GM18858 (cell line): ENCODE measurements around the gene KIRREL3.

Source experiments
- ATAC-seq: cut with Tn5 transposase; IDR thresholded peaks from one replicate; pipeline ENCODE4 v1.9.1; 2021; ENCODE audit not compliant: unreplicated experiment

KIRREL3 gene

DNA sequence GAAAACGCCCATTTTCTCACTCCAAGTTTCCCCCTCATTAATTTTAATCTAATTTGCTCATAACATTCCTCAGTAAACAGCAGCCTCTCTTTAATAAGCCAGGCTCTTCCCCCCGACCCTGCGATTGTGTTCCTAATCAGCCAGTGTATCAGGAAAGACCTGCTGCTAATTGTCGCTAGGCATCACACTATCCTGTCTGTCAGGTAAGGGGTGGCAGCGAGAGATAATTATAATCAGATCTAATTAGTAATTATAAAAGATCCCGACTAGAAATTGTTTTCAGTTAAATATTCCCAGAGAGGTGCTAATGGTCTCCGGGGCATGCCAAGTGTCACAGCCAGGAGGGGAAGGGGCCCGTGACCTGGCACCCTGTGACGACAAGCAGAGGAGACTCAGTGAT is 502.3 kb downstream of the KIRREL3 start:
- no peak for ATAC-seq

DNA sequence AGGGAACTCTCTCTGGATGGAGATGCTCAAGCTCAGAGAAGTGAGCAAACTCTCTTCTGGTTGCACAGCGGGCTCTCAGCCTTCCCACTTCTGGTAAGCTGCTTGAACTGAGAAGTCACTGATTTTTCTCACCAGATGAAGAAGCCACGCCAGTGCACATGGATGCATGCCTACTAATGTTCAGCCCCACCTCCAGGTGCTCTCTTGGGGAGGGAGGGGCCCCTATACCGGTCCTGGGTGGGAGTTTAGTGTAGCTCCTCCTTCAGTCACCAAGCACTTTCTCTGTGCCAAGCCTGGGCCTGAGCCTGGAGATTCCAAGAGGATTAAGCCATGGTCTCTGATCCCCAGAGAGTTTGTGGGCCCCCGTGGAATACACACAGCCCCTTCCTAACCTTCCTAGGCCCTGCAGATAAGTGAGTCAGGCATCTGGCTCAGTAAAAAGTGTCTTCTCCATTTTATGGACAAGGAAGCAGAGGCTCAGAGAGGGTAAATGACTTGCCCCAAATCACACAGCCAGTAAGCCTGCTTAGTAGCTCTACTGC is 502.9 kb downstream of the KIRREL3 start:
- no peak for ATAC-seq

DNA sequence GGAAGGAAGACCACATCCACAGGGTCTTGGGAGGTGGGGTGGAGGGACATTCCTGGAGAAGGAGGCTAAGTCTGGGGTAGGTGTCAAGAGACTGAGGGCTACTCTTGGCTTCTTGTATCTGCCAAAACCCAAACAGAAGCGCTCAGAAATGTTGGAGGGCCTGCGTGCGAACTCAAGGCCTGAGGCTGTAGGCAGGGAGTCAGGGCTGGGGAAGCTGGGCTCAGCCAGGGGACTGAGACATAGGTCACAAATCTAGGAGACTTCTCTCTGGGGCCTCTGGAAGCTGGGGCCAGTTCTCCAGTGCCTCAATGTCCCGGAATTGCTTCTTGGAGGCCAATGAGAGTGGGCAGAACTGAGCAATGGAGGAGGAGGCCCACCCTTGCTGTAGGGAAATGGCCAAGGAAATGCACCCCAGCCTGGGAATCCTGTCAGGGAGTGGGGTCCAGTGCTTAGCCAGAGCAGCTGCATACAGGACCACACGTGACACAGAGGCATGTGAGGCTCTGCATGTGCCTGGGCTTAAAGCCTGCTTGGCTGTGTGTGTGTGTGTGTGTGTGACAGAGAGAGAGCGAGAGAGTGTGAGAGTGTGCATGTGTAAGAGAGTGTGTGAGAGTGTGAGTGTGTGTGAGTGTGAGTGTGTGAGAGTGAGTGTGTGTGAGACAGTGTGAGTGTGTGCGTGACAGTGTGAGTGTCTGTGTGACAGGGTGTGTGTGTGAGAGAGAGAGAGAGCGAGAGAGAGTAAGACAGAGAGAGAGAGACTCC is 503.8 kb downstream of the KIRREL3 start:
- ATAC-seq: no peak

DNA sequence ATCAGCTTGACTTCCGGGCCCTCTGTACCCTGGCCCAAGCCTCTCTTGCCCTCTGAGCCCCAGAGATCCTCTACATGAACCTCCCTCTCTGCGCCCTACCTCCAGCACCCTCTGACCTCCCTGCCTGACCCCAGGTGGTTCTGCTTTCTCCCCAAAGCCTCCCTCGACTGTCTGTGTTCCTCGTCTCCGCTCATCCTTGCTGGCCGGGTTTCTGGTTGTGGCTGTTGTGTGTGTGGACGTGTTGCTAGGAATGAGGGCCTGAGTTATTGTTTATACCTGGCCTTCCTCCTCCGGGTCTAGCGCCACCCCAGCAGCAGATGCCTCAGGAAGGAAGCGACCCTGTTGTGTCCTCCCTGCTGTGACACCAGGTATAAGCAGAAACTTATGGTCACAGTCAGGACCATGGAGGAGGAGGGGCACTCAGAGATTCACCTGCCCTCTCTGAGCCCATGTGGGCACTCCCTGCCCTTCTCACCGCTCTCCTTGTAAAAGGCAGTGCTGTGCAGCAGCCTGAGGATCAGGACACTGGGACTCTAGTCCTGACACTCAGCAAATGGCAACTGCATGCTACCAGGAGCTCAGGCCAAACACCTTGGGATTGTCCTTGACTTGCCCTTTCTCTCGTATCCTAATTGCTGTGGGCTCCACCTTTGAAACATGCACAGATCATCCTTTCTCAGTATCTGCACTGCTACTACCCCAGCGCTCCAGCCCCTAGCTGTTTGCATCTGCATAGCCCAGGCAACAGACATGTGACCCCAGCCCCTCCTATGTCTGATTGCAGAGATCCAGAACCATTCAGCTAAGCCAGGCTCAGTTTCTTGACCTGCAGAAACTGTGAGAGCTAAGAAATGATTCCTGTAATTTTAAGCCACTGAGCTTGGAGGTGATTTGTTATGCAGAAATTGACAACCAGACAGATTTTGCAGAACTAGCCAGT is 505.0 kb downstream of the KIRREL3 start:
- ATAC-seq: no peak

DNA sequence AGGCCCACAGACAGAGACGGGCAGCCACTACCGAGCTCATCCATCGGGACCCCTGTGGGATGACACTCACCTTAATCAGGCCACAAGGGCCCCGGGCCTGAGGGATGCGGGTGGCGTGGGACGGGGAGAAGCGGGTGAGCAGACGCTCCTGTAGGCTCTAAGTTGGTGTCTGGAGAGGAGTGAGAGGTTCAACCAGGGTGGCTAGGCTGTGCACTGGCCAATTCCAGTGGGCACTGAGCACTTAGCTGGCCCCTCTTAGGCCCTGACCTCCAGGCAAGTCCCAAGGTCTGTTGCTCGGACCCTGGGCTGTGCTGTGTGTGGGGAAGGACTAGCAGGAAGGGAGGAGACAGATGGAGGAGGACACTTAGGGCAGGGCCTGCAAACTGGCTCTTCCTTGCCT is 505.7 kb downstream of the KIRREL3 start:
- no peak for ATAC-seq

DNA sequence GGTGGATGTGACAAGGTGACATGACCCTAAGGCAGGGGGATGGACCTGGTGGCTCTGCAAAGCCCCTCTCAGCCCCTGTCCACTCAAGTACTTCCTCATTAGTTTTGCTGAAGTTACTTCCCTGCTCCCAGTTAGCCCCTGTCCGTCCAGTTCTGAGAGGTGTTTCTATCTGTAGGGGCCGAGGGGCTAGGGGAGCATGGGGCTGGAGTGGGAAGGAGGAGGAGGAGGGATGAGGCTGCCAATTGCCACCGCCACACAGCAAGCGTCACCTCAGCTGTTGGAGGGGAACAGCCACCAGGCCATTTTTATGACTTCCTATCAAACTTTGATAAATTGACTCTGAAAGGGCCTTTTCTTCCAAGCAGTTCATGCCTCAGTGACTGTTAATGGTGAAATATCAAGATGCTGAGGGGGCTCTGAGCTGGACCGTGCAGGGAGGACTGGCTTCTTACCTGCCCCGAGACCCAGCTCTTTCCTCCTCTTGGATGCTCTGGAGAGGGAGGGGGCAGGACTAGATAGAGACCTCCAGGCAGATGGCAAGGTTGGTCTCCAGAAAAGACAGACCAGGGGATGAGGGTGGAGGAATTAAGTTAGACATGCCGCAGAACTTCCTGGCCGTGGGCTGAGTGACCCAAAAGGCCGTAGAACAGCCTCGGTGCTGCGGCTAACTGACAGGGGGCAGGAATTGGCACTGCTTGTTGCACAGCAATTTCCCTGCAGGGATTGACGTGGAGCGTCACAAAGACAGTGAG is 508.1 kb downstream of the KIRREL3 start:
- no peak for ATAC-seq

DNA sequence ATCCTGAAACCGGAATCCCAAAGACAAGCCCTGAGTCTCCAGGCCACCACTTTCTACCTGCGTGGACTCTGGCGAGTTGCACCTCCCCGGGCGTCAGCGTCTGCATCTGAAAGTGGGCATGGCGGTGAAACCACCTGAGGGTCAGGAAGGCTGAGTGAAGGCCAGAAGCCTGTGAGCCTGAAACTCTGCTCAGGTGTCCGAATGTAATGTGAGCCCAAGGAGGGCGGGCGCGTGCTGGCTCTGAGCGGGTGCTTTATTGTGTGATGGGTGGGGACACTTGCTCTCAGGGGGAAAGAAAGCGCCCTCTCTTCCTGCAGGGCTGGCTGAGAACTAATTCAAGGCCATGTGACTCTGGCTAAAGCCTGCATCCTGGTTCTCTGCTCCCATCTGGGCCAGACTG is 509.5 kb downstream of the KIRREL3 start:
- ATAC-seq: no peak

DNA sequence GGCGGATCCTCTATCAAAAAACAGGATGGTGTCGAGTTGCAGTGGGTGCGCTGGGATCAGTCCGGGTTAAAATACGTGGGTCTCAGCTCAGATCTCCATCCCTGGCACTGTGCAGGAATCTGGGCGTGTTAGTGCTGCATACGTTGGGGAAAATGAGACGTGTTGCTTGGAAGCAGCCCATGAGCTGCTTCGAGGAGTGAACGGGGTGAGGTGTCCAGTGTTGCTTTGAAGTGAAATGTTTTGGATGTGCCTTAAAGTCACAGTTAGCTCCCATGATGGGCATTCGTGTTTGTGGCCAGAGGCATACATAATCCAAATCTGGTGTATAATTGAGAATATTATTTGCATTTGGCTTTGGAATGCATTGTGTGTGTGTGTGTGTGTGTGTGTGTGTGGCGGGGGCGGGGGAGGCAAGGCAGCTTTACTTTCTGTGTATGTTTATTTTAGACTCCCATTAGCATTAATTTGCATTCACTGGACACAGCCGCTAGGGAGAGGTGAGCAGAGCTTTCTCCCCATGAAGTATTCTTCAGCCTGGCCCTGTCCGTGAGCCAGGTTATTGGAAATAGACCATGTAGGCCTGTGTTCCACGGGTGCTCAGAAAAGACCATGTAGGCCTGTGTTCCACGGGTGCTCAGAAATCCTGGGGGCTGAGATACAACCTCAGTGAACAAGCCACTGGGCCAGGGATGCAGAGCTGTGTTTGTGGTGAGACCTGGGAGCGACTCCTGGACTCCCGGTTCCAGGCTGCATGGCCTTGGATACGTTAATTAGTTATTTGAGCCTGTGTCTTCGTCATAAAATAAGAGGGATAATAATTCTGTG is 510.5 kb downstream of the KIRREL3 start:
- ATAC-seq: no peak

DNA sequence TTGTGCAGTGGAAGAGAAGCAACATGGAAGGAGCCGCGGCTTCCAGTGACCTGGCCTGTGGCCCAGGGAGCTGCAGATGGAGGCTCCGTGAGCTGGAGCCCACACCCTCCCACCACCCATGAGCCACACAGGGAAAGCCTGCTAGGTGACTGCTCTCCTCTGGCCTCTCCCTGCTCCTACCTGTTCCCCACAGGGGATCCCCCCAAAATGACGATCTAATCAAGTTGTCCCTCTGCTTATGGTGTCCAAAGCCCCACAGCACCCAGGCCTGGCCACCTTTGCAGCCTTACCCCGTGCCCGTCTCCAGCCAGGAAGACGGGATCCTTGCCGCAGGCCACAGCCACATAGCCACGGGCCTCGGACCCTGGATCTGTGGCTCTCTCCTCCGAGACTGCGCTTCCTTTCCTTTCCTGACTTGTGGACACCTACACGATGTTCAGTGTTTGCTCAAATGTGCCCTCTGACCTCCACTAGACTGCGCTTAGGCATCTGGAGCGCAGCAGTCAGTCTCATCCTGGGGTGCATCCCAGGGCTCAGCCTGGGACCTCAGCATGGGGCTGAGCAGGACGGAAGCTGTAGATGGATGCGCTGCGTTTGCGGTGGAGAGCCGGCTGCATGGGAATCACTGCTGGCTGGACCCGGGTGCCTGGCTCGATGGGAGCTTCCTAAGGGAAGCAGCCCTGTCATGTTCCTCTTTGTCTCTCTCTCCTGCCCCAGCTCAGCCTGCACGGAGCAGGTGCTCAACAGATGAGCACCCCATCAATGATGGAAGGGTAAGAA is 511.8 kb downstream of the KIRREL3 start:
- no peak for ATAC-seq

DNA sequence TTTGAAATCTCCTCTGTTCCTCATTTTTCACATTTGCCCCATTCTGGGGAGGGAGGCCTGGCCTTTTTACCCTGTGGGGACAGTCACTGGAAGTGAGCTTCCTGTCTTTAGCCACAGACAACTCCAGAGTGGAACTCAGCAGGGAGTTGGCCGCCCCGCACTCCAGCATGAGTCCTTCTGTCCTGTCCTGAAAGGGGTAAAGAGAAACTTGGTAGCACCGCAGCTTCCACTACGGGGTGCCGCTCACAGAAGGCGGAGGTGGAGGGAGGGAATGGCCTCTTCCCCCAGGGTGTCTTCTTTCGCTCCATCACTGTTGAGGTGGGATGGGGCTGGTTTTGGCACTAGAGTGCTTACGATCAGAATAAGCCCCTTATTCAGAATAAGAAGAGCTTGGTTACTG is 512.9 kb downstream of the KIRREL3 start:
- no peak for ATAC-seq

DNA sequence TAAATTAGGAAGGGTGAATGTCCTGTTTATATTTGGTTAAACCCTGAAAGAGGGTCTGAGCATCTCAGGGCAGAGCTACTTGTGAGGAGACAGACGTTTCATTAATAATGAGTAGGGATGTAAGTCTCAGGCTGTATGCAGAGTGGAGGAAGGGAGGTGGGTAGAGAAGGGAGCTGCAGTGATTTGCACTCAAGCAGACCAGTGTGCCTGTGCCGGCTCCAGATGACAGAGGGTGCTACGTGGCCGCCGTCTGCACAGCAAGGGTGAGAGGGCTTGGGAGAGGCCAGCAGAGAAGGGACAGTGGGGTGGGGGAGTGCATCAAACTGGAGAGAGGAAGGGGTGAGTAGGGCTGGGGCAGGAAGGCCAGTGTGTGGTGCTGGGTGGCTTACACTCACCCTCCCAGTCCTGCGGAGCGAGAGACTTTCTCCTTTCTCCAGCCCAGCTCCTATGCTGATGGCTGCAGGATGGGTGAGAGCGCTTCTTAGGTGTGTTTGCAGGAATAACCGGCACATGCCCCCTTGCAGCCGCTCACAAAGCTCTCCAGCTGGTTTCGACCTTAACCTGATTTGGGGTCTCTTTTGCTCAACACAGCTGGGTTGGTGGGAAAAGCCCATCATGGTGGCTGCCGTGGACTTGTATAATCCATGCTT is 514.5 kb downstream of the KIRREL3 start:
- ATAC-seq: no peak

DNA sequence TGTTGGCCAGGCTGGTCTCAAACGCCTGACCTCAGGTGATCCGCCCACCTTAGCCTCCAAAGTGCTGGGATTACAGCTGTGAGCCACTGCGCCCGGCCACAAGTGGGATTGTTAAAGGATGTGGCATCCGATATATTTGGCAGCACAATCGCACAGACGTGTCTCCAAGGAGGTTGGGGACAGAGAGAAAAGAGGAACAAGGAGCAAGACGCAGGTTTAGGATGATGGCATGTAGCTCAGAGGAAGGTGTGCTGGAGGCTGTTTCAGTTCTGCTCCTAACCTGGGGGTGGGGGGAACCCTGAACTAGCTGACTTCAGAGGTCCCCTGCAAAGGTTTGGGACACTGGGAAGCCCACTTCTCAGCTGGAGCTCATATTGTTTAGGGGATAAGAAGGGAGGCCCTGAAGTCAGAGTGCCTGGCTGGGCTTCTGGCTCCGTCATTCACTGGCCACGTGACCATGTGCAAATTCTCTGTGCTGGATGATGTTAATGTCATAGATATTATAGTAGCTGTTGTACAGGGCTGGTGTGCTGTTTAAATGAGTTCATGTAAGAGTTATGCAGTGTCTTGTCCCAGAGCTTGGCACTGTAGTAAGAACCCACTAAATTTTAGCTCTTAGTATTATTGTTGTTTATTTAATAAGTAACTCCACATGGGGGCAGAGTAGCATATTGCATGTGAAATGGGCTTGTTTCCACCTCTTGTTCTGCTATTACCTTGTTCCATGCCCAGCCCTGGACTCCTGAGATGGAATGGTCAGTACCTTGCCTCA is 515.4 kb downstream of the KIRREL3 start:
- ATAC-seq: peak; percentile 61

DNA sequence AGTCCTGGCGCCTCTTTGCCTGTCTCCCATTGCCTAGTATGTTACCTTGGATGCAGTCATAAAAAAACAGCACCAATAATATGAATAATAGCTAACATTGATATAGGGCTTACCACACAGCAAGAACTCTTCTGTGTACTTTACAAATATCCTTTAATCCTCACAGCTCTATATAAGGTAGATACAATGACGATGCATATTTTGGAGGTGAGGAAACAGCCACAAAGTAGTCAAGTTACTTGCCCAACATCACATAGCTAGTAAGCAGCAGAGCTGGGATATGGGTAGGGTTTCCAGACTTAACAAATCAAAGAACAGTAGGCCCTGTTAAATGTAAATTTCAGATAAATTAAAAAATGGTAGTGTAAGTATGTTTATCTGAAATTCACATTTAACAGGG is 516.3 kb downstream of the KIRREL3 start:
- ATAC-seq: no peak

DNA sequence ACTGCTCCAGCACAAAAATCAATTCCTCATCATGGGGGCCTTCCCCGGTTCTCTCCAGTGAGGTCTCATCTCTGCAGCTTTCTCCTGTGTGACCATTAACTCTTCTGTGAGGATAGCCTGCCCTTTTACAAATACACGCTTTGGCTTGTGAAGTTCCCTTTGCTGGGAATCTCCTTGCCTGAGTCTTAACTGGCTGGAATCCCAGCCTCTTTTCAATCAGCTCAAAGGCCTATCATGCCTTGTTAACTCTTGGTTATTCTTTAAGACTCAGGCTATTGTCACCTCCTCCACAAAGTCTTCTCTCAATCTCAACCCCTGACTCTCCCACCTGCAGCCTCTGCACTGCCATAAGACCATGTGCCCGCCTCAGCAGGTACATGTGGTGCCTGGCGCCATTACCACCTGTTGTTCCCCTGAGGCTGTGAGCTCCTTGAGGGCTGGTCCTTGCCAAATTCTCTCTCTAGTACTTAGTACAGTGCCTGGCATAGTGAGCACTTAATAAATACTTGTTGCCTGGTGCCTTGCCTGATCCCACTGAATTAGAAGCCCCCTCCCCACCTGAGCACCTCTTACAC is 516.9 kb downstream of the KIRREL3 start:
- ATAC-seq: no peak

DNA sequence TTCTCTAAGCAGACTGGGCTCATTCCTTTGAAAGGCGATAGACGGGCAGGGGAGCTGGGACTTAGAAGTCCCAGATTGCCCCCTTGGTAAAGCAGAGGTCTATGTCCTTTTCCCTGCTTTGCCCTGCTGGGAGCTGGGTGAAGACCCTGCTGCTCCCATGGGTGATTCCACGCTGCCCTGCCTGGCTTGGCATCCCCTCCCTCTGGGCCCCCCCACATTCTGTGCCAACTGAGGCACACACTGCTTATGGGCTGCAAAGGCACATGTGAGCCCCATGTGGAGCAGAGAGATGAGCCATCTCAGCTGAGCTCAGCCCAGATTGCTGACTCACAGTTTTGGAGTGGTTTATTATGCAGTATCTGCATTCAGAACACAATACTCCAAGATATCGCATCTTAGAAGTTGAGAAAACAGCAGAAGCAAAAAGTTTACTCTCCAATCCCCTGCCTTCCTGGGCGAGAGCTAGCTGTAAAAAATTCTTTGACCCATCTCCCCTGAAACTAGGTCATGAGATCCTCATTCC is 517.9 kb downstream of the KIRREL3 start:
- ATAC-seq: no peak

DNA sequence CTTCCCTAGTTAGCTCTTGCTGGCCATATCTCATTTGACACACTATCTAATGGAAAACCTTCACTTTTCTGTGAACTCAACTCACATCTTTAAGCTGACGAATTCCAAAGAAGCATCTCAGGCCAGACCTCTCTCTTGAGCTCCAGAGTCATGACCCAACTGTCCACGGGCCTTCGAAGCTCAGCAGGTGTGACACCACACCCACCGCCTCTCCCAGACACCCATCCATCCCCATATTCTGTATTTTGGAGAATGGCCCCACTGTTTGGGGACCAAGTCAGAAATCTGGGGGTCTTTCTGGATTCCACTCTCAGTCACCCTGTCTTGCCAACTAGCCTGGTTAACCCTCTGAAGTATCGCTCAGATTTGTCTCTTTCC is 519.3 kb downstream of the KIRREL3 start:
- ATAC-seq: no peak

DNA sequence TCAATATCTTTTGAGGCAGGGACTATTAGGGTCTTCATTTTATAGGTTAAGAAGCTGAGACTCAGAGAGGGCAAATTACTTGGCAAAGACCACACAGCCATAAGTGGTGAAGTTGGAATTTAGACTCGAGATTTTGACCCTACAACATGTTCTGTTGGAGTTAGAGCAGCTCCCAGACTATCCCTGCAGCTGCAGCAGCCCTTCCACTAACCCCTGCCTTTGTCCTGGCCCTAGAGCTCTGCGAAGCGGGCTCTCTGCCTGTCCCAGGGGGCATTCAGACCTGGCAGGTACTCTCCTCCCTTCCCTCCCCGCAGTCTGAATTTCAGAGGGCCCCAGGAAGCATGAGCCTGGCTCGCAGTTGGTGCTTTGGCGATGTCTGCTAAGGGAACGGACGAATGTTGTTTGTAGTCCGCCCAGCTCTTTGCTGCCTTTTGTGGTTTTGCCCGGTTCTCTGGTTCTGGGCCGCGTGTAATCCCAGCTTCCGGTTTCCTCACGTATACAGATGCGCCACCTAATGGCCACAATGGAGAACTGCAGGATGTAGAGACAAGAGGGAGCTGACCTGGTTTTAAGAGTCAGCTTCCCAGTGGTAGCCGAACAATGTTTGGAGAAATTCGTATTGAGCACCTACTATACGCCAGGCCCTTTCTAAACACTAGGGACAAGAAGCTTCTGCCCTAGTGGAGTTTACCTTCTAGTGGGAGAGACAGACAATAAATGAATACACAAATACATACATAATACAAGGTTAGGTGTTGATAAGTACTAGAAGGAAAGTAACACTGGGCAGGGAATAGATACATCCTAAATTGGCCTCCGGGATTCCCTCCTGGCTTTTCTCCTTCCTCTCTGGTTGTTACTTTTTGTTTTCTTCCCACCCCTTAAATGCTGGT is 519.9 kb downstream of the KIRREL3 start:
- peak; percentile 62 for ATAC-seq
